ENCODE results near the gene AOPEP. TPM values are rescaled to one million over a fixed set of nuclear protein-coding genes. Genes with fewer than 3 reads are reported as not detected.

The AOPEP gene
- total RNA-seq, 2 experiments from 2014 or later = 6.9 to 7.0 TPM

DNA sequence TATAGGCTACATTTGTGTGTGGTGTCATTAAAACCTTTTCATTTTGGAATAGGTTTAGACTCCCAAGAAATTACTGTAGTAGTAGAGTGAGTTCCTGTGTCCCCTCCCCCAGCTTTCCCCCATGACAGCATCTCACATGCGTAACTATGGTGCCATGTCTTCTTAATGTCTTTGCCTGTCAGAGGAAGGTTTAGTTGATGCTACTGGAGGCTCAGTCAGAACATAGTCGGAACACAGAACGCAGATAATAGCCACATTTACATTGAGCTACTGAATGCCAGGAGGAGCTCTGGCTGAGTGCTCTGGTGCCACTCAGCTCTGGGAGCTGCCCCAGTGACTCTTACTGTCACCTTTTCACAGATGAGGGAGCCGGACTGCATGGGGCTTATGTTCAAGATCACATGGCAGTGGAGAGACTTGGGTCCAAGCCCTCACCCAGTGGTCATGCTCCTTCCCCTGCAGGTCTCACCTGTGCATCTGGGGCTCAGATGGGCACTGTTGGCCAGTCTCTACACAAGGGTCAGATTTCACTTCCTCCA is 223.6 kb downstream of the AOPEP start:
- H3K4me3 Mint-ChIP-seq = no peak overlapping the region
- H3K36me3 ChIP-seq (ENCODE audit: insufficient read depth, low read length) = no peaks in the 10 kb centered on the region
- POLR2A ChIA-PET = no interaction called here
- TF ChIP-seq CTCF (IDR thresholded peaks at IDR 0.05) = no peak
- no peaks in the 10 kb centered on the region for H3K9me3 Mint-ChIP-seq
- peaks cover 27% of the 10 kb centered on the region for H3K4me1 ChIP-seq (ENCODE audit: insufficient read depth, low read length)
- no peaks in the 10 kb centered on the region for H3K27me3 ChIP-seq (ENCODE audit: control insufficient read depth in 1 of 2, insufficient read depth in 2 of 2, low read length in 2 of 2)
- no peak overlapping the region for H3K4me3 ChIP-seq (ENCODE audit: low read length)
- no peaks in the 10 kb centered on the region for H3K27me3 Mint-ChIP-seq
- no peaks in the 10 kb centered on the region for H3K9me3 ChIP-seq (ENCODE audit: control insufficient read depth in 1 of 2, insufficient read depth in 1 of 2, low read length in 2 of 2)
- H3K36me3 Mint-ChIP-seq (ENCODE audit: low read depth) = no peaks in the 10 kb centered on the region
- intact Hi-C loops (cut with DNase I, micrococcal nuclease) = no loop called here
- peaks cover 41% of the 10 kb centered on the region for H3K4me1 Mint-ChIP-seq (ENCODE audit: low read depth)
- DNase-seq (no peak), ATAC-seq (ENCODE audit: poor library complexity) (no peak)
- H3K27ac ChIP-seq (ENCODE audit: low read depth in 1 of 2, low read length in 2 of 2) = no peak overlapping the region
- CTCF ChIA-PET = no interaction called here
- H3K27ac Mint-ChIP-seq = no peak overlapping the region

DNA sequence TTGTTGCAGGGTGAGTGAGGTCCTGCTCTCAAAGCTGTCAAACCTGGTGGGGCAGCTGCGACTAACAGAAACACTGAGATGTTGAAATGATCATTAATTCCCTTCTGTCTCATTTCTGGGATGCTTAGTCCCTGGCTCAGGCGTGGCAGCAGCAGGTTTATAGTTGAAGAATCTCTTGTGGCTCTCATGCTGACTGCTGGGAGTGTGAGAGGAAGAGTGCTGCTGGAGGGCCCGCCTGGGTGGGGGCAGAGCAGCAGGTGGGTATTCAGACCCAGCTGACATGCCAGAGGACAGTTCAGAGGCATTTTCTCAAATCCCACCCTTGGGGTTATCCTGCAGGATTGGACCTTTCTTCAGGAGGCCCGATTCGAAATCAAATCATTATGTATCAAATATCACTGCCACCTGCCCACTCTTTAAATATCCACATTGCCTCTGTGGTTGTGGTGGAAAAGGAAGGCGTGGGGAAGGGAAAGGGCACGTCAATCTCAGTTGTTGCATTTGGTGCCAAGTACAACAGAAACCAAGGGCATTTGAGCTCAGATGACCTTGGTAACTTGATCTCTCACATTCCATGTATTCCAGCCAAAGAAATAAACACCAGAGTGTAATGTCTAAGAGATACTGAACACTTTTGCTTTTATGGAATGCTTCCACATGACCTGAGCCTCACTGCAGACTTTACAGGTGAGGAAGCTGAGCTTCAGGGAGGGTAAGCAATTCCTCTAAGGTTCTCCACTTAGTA is 224.3 kb downstream of the AOPEP start:
- no peak for TF ChIP-seq CTCF (IDR thresholded peaks at IDR 0.05)
- H3K27ac Mint-ChIP-seq = no peak overlapping the region
- ChIA-PET POLR2A (interaction anchor here (1.0 kb wide), 1 partner anchor 90 kb away, joined by 3 read pairs; no protein-coding TSS in a partner anchor), CTCF (no interaction called here)
- peaks cover 27% of the 10 kb centered on the region for H3K4me1 ChIP-seq (ENCODE audit: insufficient read depth, low read length)
- ATAC-seq (ENCODE audit: poor library complexity) (no peak), DNase-seq (no peak)
- no peaks in the 10 kb centered on the region for H3K36me3 ChIP-seq (ENCODE audit: insufficient read depth, low read length)
- H3K9me3 Mint-ChIP-seq = no peaks in the 10 kb centered on the region
- H3K4me1 Mint-ChIP-seq (ENCODE audit: low read depth) = peaks cover 41% of the 10 kb centered on the region
- no peaks in the 10 kb centered on the region for H3K36me3 Mint-ChIP-seq (ENCODE audit: low read depth)
- H3K27me3 Mint-ChIP-seq = no peaks in the 10 kb centered on the region
- H3K27me3 ChIP-seq (ENCODE audit: control insufficient read depth in 1 of 2, insufficient read depth in 2 of 2, low read length in 2 of 2) = no peaks in the 10 kb centered on the region
- no peak overlapping the region for H3K27ac ChIP-seq (ENCODE audit: low read depth in 1 of 2, low read length in 2 of 2)
- no peak overlapping the region for H3K4me3 ChIP-seq (ENCODE audit: low read length)
- no peak overlapping the region for H3K4me3 Mint-ChIP-seq
- intact Hi-C loops (cut with DNase I, micrococcal nuclease) = no loop called here
- no peaks in the 10 kb centered on the region for H3K9me3 ChIP-seq (ENCODE audit: control insufficient read depth in 1 of 2, insufficient read depth in 1 of 2, low read length in 2 of 2)

DNA sequence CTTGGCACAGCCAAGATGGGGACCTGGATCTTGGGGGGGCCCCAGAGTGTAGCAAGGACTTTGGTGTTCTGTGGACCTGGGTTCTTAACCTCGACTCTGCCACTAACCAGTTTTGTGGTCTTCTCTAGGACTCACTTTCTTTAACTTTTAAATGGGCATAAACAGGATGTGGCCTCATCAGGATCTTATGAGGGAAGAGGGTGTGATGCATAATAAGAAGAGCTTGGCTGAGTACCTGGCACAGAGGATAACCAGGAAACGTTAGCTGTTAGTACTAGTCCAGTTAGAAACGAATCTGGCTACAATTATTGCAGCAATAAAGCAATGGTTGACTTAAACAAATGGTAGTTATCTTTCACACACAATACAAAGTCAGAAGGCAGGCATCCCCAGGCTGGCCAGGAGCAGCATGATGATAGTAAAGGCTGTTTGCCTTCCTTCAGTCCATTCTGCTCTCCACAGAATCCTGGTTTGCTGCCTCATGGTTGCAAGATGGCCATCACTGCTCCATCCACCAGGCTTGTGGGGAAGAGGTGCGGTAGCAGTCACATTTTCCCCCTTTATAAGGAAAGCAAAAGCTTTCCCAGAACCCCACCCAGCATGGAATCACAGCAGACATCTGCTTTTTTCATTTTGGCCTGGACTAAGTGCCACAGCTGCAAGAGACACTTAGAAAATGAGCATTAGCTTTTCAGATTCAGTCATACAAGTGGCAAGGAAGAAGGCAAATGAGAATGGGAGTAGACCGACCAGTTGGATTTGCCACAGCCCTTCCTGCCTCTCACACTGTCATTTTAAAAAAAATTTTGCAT is 225.0 kb downstream of the AOPEP start:
- TF ChIP-seq CTCF (IDR thresholded peaks at IDR 0.05) = no peak
- Histone ChIP-seq H3K36me3 (ENCODE audit: insufficient read depth, low read length) (no peaks in the 10 kb centered on the region), H3K27me3 (ENCODE audit: control insufficient read depth in 1 of 2, insufficient read depth in 2 of 2, low read length in 2 of 2) (no peaks in the 10 kb centered on the region), H3K27ac (ENCODE audit: low read depth in 1 of 2, low read length in 2 of 2) (no peak overlapping the region), H3K4me1 (ENCODE audit: insufficient read depth, low read length) (peaks cover 27% of the 10 kb centered on the region), H3K4me3 (ENCODE audit: low read length) (no peak overlapping the region), H3K9me3 (ENCODE audit: control insufficient read depth in 1 of 2, insufficient read depth in 1 of 2, low read length in 2 of 2) (no peaks in the 10 kb centered on the region)
- peaks cover 41% of the 10 kb centered on the region for H3K4me1 Mint-ChIP-seq (ENCODE audit: low read depth)
- peak overlapping the region; percentile 38 for H3K27ac Mint-ChIP-seq
- ATAC-seq (ENCODE audit: poor library complexity) (no peak), DNase-seq (peak in 1 of 14 experiments; percentile 40)
- H3K36me3 Mint-ChIP-seq (ENCODE audit: low read depth) = peaks cover 7% of the 10 kb centered on the region
- CTCF ChIA-PET = no interaction called here
- H3K27me3 Mint-ChIP-seq = no peaks in the 10 kb centered on the region
- H3K9me3 Mint-ChIP-seq = no peaks in the 10 kb centered on the region
- H3K4me3 Mint-ChIP-seq = peak overlapping the region; percentile 40
- intact Hi-C loops (cut with DNase I, micrococcal nuclease) = loop anchor here in 1 of 2 experiments (1.0 kb wide), 1 partner anchor 90 kb away; no protein-coding TSS in a partner anchor
- POLR2A ChIA-PET = interaction anchor here (1.0 kb wide), 1 partner anchor 91 kb away, joined by 3 read pairs; no protein-coding TSS in a partner anchor

Measured in CD4-positive, alpha-beta T cell (primary cell).